Lower lobe of right lung (tissue), 2 donors: ENCODE results near the gene MX2. TPM values are rescaled to one million over a fixed set of nuclear protein-coding genes. Genes with fewer than 3 reads are reported as not detected.
"Not testable (repeated sequence)": the region's sequence is repeated elsewhere in the genome, so short reads cannot be mapped to it uniquely, and the experiment has no call there.

Experiments
- ATAC-seq, 2 donors: fragments of 200-7000 bp; cut with Tn5 transposase; one replicate each; pipeline ENCODE4 v1.9.1; 2020 to 2022; ENCODE audit warnings: mild to moderate bottlenecking in 2 of 2, moderate library complexity in 2 of 2
- DNase-seq: peaks from one replicate; pipeline ENCODE4 v3.0.0-alpha.2; 2020
- H3K27ac ChIP-seq: fragments of 200-600 bp; one replicate; pipeline ENCODE4 v1.8.0; 2022
- H3K27me3 ChIP-seq: fragments of 200-600 bp; one replicate; pipeline ENCODE4 v1.8.0; 2022; ENCODE audit warnings: low read depth
- H3K36me3 ChIP-seq: fragments of 200-600 bp; one replicate; pipeline ENCODE4 v1.8.0; 2022; ENCODE audit warnings: mild to moderate bottlenecking
- H3K4me1 ChIP-seq: fragments of 200-600 bp; one replicate; pipeline ENCODE4 v1.8.0; 2022
- H3K4me3 ChIP-seq: fragments of 200-600 bp; one replicate; pipeline ENCODE4 v1.8.0; 2022; ENCODE audit warnings: mild to moderate bottlenecking
- H3K9me3 ChIP-seq: fragments of 200-600 bp; one replicate; pipeline ENCODE4 v1.8.0; 2022
- intact Hi-C: fragments of 100-400 bp; cut with DNase I; formaldehyde crosslinking; loops from one replicate; pipeline ENCODE4 v1.11.0; 2022
- total RNA-seq: library from RNA; stranded (reverse); fragmentation: NEBNext Ultra II Directional; extraction: Animal tissue kit (Norgen Biotek cat#: 25700); gene quantifications from one replicate; pipeline ENCODE4 v1.2.1, GENCODE V29; 2021
- TF ChIP-seq, protein P1 (sequence below): fragments of 200-600 bp; IDR thresholded peaks from one replicate; pipeline ENCODE4 v1.8.0; 2022; ENCODE audit warnings: antibody characterized with exemption, mild to moderate bottlenecking
- donor health status: DM: no; HTN: yes; CAD: no; lungs with severe emphysema.

Gene MX2
- total RNA-seq, 1 donor from 2014 or later = 35.5 TPM

DNA sequence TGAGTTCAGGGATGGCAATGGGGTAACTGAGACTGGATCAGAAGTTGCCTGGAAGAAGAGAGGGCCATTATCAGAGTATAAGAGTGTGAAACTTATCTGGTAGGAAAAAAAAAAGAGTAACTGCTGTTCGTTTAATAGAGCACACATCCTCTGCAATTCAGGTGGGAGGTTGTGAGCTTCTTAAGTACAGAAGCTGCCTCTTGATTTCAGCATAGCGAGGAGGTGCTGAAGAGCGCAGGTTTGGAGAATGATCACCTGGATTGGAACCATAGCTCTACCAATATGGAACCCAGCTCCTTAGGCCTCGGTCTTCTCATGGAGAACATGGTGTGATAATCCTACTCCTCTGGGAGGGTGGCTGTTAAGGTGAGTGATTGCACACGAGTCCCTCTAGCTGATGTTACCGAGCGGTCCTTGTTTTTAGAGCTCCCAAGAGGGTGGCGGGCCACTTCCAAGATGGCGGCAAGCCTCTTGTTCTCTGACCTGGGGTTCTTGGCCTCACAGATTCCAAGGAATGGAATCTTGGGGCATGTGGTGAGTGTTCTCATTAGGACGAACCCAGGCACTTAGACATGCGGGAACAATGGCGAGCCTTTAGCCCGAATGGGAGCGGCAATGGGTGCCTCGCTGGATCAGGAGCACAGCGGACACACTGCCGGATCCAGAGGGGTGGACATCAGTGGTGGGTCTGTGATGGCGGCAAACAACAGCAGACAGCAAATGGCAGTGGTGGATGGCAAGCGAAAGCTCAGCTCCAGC lies 60.9 kb downstream of the MX2 start:
- ATAC-seq = no peak
- no peaks in the 10 kb centered on the region for H3K27me3 ChIP-seq
- no peak for DNase-seq
- intact Hi-C loops = no loop called here
- no peak overlapping the region for H3K27ac ChIP-seq
- H3K4me1 ChIP-seq = peaks cover 60% of the 10 kb centered on the region
- H3K9me3 ChIP-seq = no peaks in the 10 kb centered on the region
- H3K4me3 ChIP-seq = no peak overlapping the region
- TF ChIP-seq, protein P1, sequence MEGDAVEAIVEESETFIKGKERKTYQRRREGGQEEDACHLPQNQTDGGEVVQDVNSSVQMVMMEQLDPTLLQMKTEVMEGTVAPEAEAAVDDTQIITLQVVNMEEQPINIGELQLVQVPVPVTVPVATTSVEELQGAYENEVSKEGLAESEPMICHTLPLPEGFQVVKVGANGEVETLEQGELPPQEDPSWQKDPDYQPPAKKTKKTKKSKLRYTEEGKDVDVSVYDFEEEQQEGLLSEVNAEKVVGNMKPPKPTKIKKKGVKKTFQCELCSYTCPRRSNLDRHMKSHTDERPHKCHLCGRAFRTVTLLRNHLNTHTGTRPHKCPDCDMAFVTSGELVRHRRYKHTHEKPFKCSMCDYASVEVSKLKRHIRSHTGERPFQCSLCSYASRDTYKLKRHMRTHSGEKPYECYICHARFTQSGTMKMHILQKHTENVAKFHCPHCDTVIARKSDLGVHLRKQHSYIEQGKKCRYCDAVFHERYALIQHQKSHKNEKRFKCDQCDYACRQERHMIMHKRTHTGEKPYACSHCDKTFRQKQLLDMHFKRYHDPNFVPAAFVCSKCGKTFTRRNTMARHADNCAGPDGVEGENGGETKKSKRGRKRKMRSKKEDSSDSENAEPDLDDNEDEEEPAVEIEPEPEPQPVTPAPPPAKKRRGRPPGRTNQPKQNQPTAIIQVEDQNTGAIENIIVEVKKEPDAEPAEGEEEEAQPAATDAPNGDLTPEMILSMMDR = no peak
- H3K36me3 ChIP-seq = no peaks in the 10 kb centered on the region

DNA sequence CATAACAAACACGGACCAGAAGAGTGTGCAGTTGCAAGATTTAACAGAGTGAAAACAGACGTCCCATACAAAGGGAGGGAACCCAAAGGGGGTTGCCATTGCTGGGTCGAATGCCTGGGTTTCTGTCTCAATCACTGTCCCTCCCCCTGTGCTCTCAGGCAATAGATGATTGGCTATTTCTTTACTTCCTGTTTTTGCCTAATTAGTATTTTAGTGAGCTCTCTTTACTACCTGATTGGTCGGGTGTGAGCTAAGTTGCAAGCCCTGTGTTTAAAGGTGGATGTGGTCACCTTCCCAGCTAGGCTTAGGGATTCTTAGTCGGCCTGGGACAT lies 61.4 kb downstream of the MX2 start:
- ATAC-seq, DNase-seq, H3K27ac ChIP-seq, H3K27me3 ChIP-seq, intact Hi-C loops, H3K9me3 ChIP-seq, H3K36me3 ChIP-seq, H3K4me3 ChIP-seq: not testable (repeated sequence)
- peaks cover 61% of the 10 kb centered on the region for H3K4me1 ChIP-seq

DNA sequence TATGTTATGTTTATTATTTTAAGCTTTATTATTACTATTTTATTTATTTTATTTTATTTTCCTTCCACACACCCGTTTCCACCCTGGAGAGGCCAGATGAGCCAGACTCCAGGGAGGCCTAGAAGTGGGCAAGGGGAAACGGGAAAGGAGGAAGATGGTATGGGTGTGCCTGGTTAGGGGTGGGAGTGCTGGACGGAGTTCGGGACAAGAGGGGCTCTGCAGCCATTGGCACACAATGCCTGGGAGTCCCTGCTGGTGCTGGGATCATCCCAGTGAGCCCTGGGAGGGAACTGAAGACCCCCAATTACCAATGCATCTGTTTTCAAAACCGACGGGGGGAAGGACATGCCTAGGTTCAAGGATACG lies 63.7 kb downstream of the MX2 start:
- ATAC-seq (peak; percentile 6 to 8), DNase-seq (no peak)
- peaks cover 28% of the 10 kb centered on the region for H3K36me3 ChIP-seq
- TF ChIP-seq, protein P1 = no peak
- intact Hi-C loops = no loop called here
- peak overlapping the region; percentile 81 for H3K4me3 ChIP-seq
- no peaks in the 10 kb centered on the region for H3K9me3 ChIP-seq
- H3K4me1 ChIP-seq = peaks cover 42% of the 10 kb centered on the region
- H3K27me3 ChIP-seq = no peaks in the 10 kb centered on the region
- H3K27ac ChIP-seq = peak overlapping the region; percentile 89

DNA sequence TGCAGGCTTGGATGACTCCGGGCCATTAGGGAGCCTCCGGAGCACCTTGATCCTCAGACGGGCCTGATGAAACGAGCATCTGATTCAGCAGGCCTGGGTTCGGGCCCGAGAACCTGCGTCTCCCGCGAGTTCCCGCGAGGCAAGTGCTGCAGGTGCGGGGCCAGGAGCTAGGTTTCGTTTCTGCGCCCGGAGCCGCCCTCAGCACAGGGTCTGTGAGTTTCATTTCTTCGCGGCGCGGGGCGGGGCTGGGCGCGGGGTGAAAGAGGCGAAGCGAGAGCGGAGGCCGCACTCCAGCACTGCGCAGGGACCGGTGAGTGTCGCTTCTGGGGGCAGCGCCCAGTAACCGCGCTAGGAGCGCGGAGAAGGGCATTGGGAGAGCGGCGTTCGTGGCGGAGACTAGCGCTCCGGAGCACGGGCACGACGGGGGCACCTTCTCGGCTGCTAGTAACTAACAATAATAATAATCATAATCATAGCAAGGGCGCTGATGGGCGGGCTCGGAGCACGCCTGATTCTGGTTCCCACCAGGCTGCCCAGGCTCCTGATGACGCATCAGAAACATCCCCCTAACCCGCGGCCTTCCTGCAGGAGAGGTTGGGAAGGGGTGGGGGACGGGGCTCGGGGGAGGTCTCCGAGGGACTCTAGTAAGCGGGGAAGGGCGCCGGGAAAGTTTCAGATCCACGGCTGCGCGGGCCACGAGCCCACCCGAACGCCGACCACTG lies 64.3 kb downstream of the MX2 start, which contains the start of gene MX1:
Gene MX1 (plus strand): TSS at position 286 of the 722 bp plus-strand sequence. CDS start 5,832 bp downstream, outside the sequence.
- intact Hi-C loops = no loop called here
- peak; percentile 96 for ATAC-seq
- H3K36me3 ChIP-seq = peaks cover 31% of the 10 kb centered on the region
- peak within 1 kb of the TSS; percentile 81 for H3K4me3 ChIP-seq
- TF ChIP-seq, protein P1 = no peak
- peak; percentile 94 for DNase-seq
- no peaks in the 10 kb centered on the region for H3K27me3 ChIP-seq
- peaks cover 36% of the 10 kb centered on the region for H3K4me1 ChIP-seq
- H3K27ac ChIP-seq = peak within 1 kb of the TSS; percentile 89
- no peaks in the 10 kb centered on the region for H3K9me3 ChIP-seq

DNA sequence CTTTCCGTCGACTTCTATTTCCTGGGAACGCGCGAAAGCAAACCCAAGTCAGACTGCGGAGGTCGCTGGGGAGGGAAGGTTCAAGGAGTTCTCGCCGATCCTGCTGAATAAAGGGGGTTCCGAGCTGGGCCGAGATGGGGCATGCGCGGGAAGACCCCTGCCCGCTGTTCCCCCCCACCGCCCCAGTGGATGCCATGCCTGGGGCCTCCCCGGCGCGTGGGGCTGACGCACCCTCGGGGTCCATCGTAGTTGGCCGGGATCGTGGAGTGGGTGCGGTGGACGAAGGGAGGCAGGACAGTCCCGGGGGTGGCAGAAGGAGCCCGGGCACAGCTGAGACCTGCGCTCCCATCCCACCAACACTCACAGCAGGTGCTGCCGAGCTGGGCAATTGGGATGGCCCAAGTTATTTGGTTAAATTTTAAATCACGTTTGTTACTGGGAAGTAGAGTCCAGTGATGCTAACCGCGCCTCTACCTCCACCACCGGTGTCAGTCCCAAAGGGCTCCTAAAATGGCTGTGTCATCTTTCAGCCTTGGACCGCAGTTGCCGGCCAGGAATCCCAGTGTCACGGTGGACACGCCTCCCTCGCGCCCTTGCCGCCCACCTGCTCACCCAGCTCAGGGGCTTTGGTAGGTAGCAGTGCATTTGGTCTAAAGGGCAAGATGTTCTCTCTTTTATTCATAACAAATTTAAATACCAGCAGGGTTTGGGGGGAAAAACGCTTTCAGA lies 65.0 kb downstream of the MX2 start:
- TF ChIP-seq, protein P1 = no peak

More for the DNA sequence above, 65.0 kb downstream of the MX2 start:
- no peaks in the 10 kb centered on the region for H3K9me3 ChIP-seq
- intact Hi-C loops = no loop called here
- H3K4me3 ChIP-seq = peak overlapping the region; percentile 81
- no peaks in the 10 kb centered on the region for H3K27me3 ChIP-seq
- H3K27ac ChIP-seq = peak overlapping the region; percentile 89
- DNase-seq = no peak
- ATAC-seq = peak; percentile 46 to 68
- H3K36me3 ChIP-seq = peaks cover 39% of the 10 kb centered on the region
- H3K4me1 ChIP-seq = peaks cover 30% of the 10 kb centered on the region
